Thyroid gland (tissue), 4 donors: ENCODE measurements around the gene NSRP1. TPM values are rescaled to one million over a fixed set of nuclear protein-coding genes. Genes with fewer than 3 reads are reported as not detected.

Experiments used
- DNase-seq, 2 donors: peaks; one replicate each; pipeline ENCODE4 v3.0.0-alpha.2; 2019
- H3K27ac ChIP-seq, 3 donors: fragments of 200-600 bp; sonication (generic); 1 replicate in 2 of 3; 2 replicates in 1 of 3; pipeline ENCODE4 v1.5.1; 2016 to 2019; ENCODE audit warnings: mild to moderate bottlenecking in 1 of 3, moderate library complexity in 1 of 3
- H3K27me3 ChIP-seq: fragments of 200-600 bp; sonication (generic); one replicate; pipeline ENCODE4 v1.5.1; 2019
- H3K36me3 ChIP-seq, 2 donors: fragments of 200-600 bp; sonication (generic); one replicate each; pipeline ENCODE4 v1.5.1; 2016 to 2019
- H3K4me1 ChIP-seq, 2 donors: fragments of 200-600 bp; sonication (generic); one replicate each; pipeline ENCODE4 v1.5.1; 2017 to 2019
- H3K4me3 ChIP-seq, 3 donors: fragments of 200-600 bp; sonication (generic); replicated peaks in 1 of 3; 1 replicate in 2 of 3; 2 replicates in 1 of 3; pipeline ENCODE4 v1.5.1; 2016; ENCODE audit warnings: mild to moderate bottlenecking in 1 of 3
- H3K9me3 ChIP-seq: fragments of 200-600 bp; sonication (generic); one replicate; pipeline ENCODE4 v1.5.1; 2017
- POLR2A ChIP-seq, 2 donors: fragments of 450-650 bp; IDR thresholded peaks; one replicate each; pipeline ENCODE4 v1.6.1; 2017; ENCODE audit warnings: antibody characterized with exemption in 2 of 2, mild to moderate bottlenecking in 2 of 2, moderate library complexity in 1 of 2
- WGBS, 2 donors: methylation state at CpG; one replicate each; pipeline ENCODE4 v1.1.5; 2017; 5-methylcytosine and 5-hydroxymethylcytosine counted together
- intact Hi-C: fragments of 100-400 bp; cut with DNase I; formaldehyde crosslinking; loops from one replicate; pipeline ENCODE4 v1.15.1; 2023
- microRNA counts, 2 donors: library from miRNA; unstranded; fragments of <30 nt; microRNA quantifications; one replicate each; lab custom pipeline; 2016 to 2017
- microRNA-seq: library from miRNA; unstranded; fragments of <30 nt; microRNA quantifications from one replicate; pipeline ENCODE4, GENCODE V29; 2016
- small RNA-seq: library from RNA; depleted of rRNA; stranded (forward); fragments of <200 nt; gene quantifications from one replicate; pipeline ENCODE3, GENCODE V24; 2016
- total RNA-seq, 4 donors: library from RNA; depleted of rRNA; stranded (reverse); fragments of >200 nt; gene quantifications; one replicate each; pipeline ENCODE4 v1.2.3, GENCODE V29; 2016
- TF ChIP-seq, protein P1 (sequence below), 6 experiments: fragments of 200-600 bp in 3 of 6; fragments of 450-650 bp in 3 of 6; sonication (generic) in 3 of 6; IDR thresholded peaks; one replicate each; pipeline ENCODE4 v1.5.1; 2016 to 2019; ENCODE audit warnings: antibody characterized with exemption in 6 of 6, mild to moderate bottlenecking in 2 of 6, inconsistent platforms in 1 of 6, moderate library complexity in 1 of 6

NSRP1 gene
- total RNA-seq, 4 donors from 2014 or later, result 21.3 to 33.3 (median 25.5) TPM

DNA sequence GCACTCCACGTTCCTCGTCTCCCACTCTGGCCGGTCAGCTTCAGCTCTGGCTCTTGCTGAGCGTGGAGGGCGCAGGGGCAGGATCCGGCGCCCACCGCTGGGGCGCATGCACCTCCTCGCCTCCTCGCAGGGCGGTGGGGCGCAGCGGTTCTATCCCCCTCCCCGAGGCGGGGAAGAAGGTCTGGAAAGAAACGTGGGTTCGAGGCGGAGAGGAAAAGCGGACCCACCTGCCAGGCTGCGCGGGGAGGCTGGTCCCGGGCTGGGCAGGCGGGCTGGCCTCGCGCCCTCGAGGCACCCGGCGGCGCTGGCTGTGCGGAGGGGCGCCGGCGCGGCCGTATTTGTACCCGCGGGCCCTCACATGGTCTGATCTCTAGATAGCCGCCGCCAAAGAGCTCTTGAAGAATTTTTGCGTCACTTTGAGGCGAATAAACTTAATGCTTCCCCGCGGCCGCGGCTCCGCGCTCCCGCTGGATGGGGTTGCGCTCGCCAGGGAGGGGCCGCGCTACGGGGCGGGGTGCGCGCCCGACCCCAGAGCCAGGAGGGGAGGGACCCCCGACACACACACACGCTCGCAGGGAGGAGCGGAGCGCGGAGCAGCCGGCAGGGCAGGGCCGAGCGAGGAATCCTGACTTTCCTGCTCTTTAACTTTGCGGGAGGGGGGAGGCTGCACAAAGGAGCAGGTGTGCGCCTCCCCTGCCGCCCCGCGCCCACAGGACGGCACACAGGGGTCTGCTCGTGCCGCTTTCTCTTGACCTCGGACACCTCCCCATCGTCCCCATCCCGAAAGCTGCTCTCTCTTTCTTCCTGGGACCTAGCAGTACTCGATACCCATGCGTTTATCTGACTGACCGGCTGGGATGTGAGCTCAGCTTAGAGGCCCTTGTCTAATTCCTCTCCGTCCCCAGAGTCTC is 119.0 kb downstream of the NSRP1 start, which contains the start of gene SLC6A4:
SLC6A4 (minus strand) TSS at position 312 of the 911 bp plus-strand sequence. CDS start 13,739 bp downstream, outside the sequence.
- TF ChIP-seq POLR2A (IDR thresholded peaks at IDR 0.05), result no peak
- TF ChIP-seq, protein P1, sequence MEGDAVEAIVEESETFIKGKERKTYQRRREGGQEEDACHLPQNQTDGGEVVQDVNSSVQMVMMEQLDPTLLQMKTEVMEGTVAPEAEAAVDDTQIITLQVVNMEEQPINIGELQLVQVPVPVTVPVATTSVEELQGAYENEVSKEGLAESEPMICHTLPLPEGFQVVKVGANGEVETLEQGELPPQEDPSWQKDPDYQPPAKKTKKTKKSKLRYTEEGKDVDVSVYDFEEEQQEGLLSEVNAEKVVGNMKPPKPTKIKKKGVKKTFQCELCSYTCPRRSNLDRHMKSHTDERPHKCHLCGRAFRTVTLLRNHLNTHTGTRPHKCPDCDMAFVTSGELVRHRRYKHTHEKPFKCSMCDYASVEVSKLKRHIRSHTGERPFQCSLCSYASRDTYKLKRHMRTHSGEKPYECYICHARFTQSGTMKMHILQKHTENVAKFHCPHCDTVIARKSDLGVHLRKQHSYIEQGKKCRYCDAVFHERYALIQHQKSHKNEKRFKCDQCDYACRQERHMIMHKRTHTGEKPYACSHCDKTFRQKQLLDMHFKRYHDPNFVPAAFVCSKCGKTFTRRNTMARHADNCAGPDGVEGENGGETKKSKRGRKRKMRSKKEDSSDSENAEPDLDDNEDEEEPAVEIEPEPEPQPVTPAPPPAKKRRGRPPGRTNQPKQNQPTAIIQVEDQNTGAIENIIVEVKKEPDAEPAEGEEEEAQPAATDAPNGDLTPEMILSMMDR (IDR thresholded peaks at IDR 0.05), result no peak
- H3K27me3 ChIP-seq, result no peaks in the 10 kb centered on the region
- H3K36me3 ChIP-seq, result no peaks in the 10 kb centered on the region
- H3K4me3 ChIP-seq, result peak within 1 kb of the TSS in 2 of 3 donors; percentile 29 to 44
- intact Hi-C loops, result no loop called here
- WGBS, 2 donors, result 5 to 10% methylated on average over 42 to 46 of the region's 82 CpGs
- no peaks in the 10 kb centered on the region for H3K9me3 ChIP-seq
- DNase-seq, result peak; percentile 17 to 20
- peaks cover 14 to 23% of the 10 kb centered on the region in 2 donors for H3K4me1 ChIP-seq
- H3K27ac ChIP-seq, result no peak within 1 kb of the TSS

MicroRNA genes within 50 kb of the gene (microRNA counts, 767-probe panel; counts per million panel counts)
- microRNA hsa-miR-3184-5p (lab: Ali Mortazavi, UCI) (0 counts per million in 2 donors), microRNA hsa-miR-423-3p (lab: Ali Mortazavi, UCI) (2,608 to 4,591 counts per million in 2 donors), microRNA hsa-miR-423-5p (lab: Ali Mortazavi, UCI) (2,693 to 4,392 counts per million in 2 donors)

Small RNAs within 50 kb of the gene (microRNA-seq; reads per million reads assigned to microRNA genes)
- gene MIR423, result not detected

Small RNAs within 50 kb of the gene (small RNA-seq; reads per million reads assigned to genes)
- gene AC104984.5, result not detected

Other genes starting within 250 kb of the NSRP1 start
- gene SSH2, start 186.6 kb upstream of the NSRP1 start, total RNA-seq, result 10 to 100 TPM; 30.2 to 38.6 (median 35.5) TPM
- gene EFCAB5, start 175.2 kb upstream of the NSRP1 start, total RNA-seq, result under 1 TPM in 2 of 4 donors, not detected in 2; 0.56 to 0.98 TPM
- 1 to 10 TPM in 1 of 4 donors, under 1 TPM in 3; under 0.01 to 4.9 (median 0.20) TPM for gene SLC6A4, start 118.9 kb downstream of the NSRP1 start, total RNA-seq
- 10 to 100 TPM; 17.5 to 31.7 (median 27.1) TPM for gene BLMH, start 175.1 kb downstream of the NSRP1 start, total RNA-seq
- not detected for gene TMIGD1, start 217.2 kb downstream of the NSRP1 start, total RNA-seq